Memory B cell (primary cell): ENCODE measurements around the gene GMDS.
A peak's percentile ranks its signal among the peaks of the same experiment; 100 is the strongest.

Experiments used
- ATAC-seq: fragments of 150-1000 bp; cut with Tn5 transposase; 2 replicates; pipeline ENCODE4 v1.10.0; 2021; ENCODE audit warnings: low read depth, mild to moderate bottlenecking, moderate library complexity
- DNase-seq, 2 donors: peaks; one replicate each; pipeline ENCODE4 v3.0.0; 2022; ENCODE audit warnings: low spot score in 2 of 2
- H3K27ac Mint-ChIP-seq: one replicate; pipeline ENCODE4 v1.8.0; 2022; ENCODE audit warnings: mild to moderate bottlenecking, moderate library complexity, mixed read lengths
- H3K27me3 Mint-ChIP-seq: one replicate; pipeline ENCODE4 v1.8.0; 2022; ENCODE audit warnings: mixed read lengths
- H3K36me3 Mint-ChIP-seq: one replicate; pipeline ENCODE4 v1.8.0; 2022; ENCODE audit warnings: mild to moderate bottlenecking, mixed read lengths
- H3K4me1 Mint-ChIP-seq: one replicate; pipeline ENCODE4 v1.8.0; 2022; ENCODE audit warnings: mixed read lengths
- H3K4me3 Mint-ChIP-seq: one replicate; pipeline ENCODE4 v1.8.0; 2022; ENCODE audit warnings: mild to moderate bottlenecking, moderate library complexity, mixed read lengths
- H3K9me3 Mint-ChIP-seq: one replicate; pipeline ENCODE4 v1.8.0; 2022; ENCODE audit warnings: mixed read lengths

Gene GMDS

GRCh38 chr6:1600063-1600763 lies 645.2 kb downstream of the GMDS start:
- ATAC-seq = no peak

DNA sequence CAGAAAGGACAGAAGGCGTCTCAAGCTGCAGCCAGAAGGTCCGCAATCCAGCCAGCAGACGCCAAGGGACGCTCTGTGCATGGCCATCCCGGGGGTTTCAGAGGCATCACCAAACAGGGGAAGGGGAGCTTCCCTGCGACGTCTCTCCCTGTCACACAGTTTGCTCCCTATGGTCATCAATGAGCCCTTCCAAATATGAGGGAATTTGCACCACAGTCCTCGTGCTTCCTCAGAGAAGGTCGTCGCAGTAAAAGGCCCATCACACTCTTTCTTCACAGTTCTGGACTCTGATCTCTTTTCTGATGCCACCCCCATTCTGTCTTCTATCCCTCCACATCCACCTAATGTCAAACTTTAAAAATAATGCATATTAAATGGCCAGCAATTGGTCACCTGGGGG lies 645.9 kb downstream of the GMDS start:
- peaks cover 3% of the 10 kb centered on the region for H3K4me1 Mint-ChIP-seq
- no peaks in the 10 kb centered on the region for H3K36me3 Mint-ChIP-seq
- ATAC-seq = no peak
- DNase-seq = no peak
- H3K27ac Mint-ChIP-seq = no peak overlapping the region
- H3K27me3 Mint-ChIP-seq = peaks cover 38% of the 10 kb centered on the region
- no peaks in the 10 kb centered on the region for H3K9me3 Mint-ChIP-seq
- no peak overlapping the region for H3K4me3 Mint-ChIP-seq

More at GRCh38 chr6:1600063-1600763, 645.2 kb downstream of the GMDS start:
- H3K27me3 Mint-ChIP-seq = peaks cover 35% of the 10 kb centered on the region
- no peaks in the 10 kb centered on the region for H3K9me3 Mint-ChIP-seq
- no peak for DNase-seq
- H3K36me3 Mint-ChIP-seq = no peaks in the 10 kb centered on the region
- no peak overlapping the region for H3K4me3 Mint-ChIP-seq
- no peak overlapping the region for H3K27ac Mint-ChIP-seq
- H3K4me1 Mint-ChIP-seq = peaks cover 3% of the 10 kb centered on the region

DNA sequence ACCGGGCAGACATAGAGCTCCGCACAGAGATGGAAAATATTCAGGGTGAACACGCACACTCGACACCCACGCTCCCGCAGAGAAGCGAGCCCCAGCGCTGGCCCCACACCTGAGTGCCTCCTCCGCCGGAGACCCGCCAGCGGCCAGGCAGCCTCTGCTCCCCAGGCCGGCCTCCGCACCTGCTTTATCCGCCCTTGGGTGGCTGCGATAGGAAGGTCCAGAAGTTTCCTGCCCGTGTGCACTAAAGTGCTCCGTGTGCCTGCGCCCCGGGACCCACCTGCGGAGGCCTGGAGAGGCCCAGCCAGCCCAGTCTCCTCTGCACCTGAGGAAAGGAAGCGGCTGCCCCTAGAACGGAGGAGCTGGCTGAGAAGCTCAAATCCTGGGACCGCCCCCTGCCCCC lies 646.5 kb downstream of the GMDS start:
- no peaks in the 10 kb centered on the region for H3K36me3 Mint-ChIP-seq
- no peaks in the 10 kb centered on the region for H3K9me3 Mint-ChIP-seq
- H3K4me3 Mint-ChIP-seq = no peak overlapping the region
- H3K4me1 Mint-ChIP-seq = peaks cover 3% of the 10 kb centered on the region
- no peak overlapping the region for H3K27ac Mint-ChIP-seq
- DNase-seq = no peak
- no peak for ATAC-seq
- peaks cover 38% of the 10 kb centered on the region for H3K27me3 Mint-ChIP-seq

GRCh38 chr6:1598433-1598832 lies 647.0 kb downstream of the GMDS start:
- no peaks in the 10 kb centered on the region for H3K36me3 Mint-ChIP-seq
- no peak overlapping the region for H3K4me3 Mint-ChIP-seq
- ATAC-seq (no peak), DNase-seq (no peak)
- H3K27me3 Mint-ChIP-seq = peaks cover 38% of the 10 kb centered on the region
- no peak overlapping the region for H3K27ac Mint-ChIP-seq
- peaks cover 3% of the 10 kb centered on the region for H3K4me1 Mint-ChIP-seq
- H3K9me3 Mint-ChIP-seq = no peaks in the 10 kb centered on the region

GRCh38 chr6:1597924-1598323 lies 647.5 kb downstream of the GMDS start:
- DNase-seq (no peak), ATAC-seq (no peak)
- H3K9me3 Mint-ChIP-seq = no peaks in the 10 kb centered on the region
- H3K27me3 Mint-ChIP-seq = peaks cover 37% of the 10 kb centered on the region
- H3K36me3 Mint-ChIP-seq = no peaks in the 10 kb centered on the region
- H3K4me3 Mint-ChIP-seq = no peak overlapping the region
- no peak overlapping the region for H3K27ac Mint-ChIP-seq
- H3K4me1 Mint-ChIP-seq = peaks cover 3% of the 10 kb centered on the region

DNA sequence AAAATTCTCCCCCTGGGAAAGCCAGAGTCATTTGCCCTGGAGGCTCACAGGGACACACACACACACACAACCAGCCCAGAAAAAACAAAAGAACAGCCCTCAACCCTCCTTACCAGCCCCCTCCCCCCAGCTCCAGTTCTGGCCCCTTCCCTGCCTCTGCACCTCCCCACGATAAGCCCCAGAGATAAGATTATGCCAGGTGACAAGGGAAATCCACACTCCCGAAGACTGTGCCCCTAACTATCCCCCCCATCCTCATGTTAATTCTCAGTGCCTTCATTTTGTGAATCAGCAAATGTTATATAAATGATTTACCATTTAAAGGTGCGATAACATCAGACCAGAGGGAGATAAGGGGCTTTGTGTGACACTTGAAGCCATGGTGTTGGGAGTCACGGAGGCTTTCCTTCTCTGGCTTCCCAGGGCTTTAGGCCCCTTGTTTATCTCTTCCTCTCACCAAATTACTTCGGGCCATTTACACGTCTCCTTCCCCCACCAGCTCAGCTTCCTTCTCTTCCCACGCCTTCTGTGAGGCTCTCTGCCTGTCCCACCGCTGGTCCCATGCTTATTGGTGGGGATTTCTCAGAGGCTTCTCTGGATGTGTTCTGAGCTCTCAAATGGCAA lies 648.2 kb downstream of the GMDS start:
- H3K9me3 Mint-ChIP-seq = no peaks in the 10 kb centered on the region
- ATAC-seq (no peak), DNase-seq (no peak)
- H3K27me3 Mint-ChIP-seq = peaks cover 36% of the 10 kb centered on the region
- peak overlapping the region; percentile 15 for H3K27ac Mint-ChIP-seq
- H3K4me3 Mint-ChIP-seq = no peak overlapping the region
- H3K4me1 Mint-ChIP-seq = peaks cover 3% of the 10 kb centered on the region
- no peaks in the 10 kb centered on the region for H3K36me3 Mint-ChIP-seq

DNA sequence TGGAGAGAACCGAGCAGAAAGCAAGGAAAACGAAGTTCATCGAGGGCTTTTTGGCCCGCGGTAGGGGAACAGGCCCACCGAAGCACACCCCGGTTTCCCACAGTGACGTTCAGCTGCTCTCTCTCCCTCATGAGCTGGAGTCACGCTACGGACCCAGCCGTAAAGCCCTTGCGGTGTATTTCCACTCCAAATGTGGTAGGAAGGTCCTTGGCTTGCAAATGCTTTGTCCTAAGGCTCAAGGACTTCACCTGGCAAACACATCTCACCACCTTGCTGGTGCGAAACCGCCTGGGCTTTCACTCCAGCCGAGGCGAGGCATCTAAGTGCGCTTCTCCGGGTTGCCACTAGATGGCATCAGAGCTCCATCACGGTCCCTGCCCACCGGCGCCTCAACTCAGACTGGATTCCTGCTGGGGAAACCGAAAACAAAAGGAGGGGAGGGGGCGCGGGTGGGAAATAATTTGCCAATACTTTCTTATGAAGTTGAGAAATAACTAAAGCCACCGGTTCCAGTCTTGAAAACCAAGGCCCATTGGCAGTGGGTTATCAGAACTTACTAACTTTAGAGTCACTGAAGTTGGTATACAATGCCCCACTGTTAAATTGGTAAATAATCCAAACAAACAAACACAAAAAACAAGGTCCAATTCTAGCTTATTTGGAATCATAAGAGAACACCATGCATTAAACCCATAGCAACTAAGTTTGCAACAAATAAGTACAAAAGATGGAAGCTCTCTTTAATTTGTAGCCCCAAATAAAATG lies 649.1 kb downstream of the GMDS start:
- no peaks in the 10 kb centered on the region for H3K36me3 Mint-ChIP-seq
- peak; percentile 73 for ATAC-seq
- peaks cover 32% of the 10 kb centered on the region for H3K27me3 Mint-ChIP-seq
- H3K4me1 Mint-ChIP-seq = peaks cover 3% of the 10 kb centered on the region
- peak; percentile 72 to 76 for DNase-seq
- H3K27ac Mint-ChIP-seq = no peak overlapping the region
- H3K4me3 Mint-ChIP-seq = no peak overlapping the region
- H3K9me3 Mint-ChIP-seq = no peaks in the 10 kb centered on the region

DNA sequence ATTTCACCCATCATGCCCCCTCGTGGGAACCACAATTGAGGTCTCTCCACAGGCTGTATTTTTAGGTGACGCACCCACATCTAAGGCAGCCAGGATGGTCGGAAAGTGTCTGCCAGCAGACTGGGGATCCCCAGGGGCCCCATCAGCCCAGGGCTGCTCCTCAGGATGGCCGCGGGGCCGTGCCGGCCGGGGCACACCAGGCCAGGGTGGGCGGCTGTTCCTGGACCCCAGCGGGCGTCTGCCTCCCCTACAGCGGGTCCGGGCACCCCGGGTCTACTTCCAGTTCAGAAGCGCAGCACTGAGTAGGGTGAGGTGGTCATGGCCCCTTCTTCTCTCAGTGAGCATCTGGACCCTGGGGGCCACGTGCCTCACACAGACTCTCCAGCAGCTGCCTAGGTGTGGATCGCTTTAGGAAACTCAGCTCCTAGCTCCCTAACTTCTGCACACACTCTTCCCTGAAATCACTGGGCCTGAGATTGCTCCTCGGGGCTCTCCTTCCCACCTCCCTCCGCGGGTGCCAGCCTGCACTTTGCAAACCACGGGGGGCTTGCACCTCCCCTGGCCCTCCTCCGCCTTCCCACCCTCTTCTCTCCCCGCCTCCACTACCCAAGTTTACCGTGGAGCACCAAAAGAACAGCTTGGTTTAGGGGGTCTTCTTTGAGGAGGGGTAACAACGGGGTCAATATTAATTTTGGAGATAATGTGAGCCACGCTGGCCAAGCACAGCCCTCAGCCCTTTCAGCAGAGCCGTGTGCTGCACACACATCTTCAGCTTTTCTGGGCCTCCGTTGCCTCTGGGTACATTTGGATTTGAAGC lies 649.9 kb downstream of the GMDS start:
- ATAC-seq (no peak), DNase-seq (no peak)
- H3K27me3 Mint-ChIP-seq = peaks cover 28% of the 10 kb centered on the region

GRCh38 chr6:1594445-1595200 lies 650.8 kb downstream of the GMDS start:
- peaks cover 3% of the 10 kb centered on the region for H3K4me1 Mint-ChIP-seq
- H3K36me3 Mint-ChIP-seq = no peaks in the 10 kb centered on the region
- DNase-seq = no peak
- no peak overlapping the region for H3K4me3 Mint-ChIP-seq
- H3K27ac Mint-ChIP-seq = no peak overlapping the region
- peaks cover 29% of the 10 kb centered on the region for H3K27me3 Mint-ChIP-seq
- ATAC-seq = no peak
- H3K9me3 Mint-ChIP-seq = no peaks in the 10 kb centered on the region

More for the DNA sequence above, 649.9 kb downstream of the GMDS start:
- Mint-ChIP-seq H3K4me3 (no peak overlapping the region), H3K27ac (no peak overlapping the region), H3K9me3 (no peaks in the 10 kb centered on the region), H3K4me1 (peaks cover 3% of the 10 kb centered on the region), H3K36me3 (no peaks in the 10 kb centered on the region)

- no peak for ATAC-seq
- no peak for DNase-seq
- H3K9me3 Mint-ChIP-seq = no peaks in the 10 kb centered on the region
- peaks cover 3% of the 10 kb centered on the region for H3K4me1 Mint-ChIP-seq
- no peak overlapping the region for H3K4me3 Mint-ChIP-seq
- H3K36me3 Mint-ChIP-seq = no peaks in the 10 kb centered on the region
- H3K27me3 Mint-ChIP-seq = peaks cover 26% of the 10 kb centered on the region
- no peak overlapping the region for H3K27ac Mint-ChIP-seq
Observed at GRCh38 chr6:1593958-1594314, 651.5 kb downstream of the GMDS start.

DNA sequence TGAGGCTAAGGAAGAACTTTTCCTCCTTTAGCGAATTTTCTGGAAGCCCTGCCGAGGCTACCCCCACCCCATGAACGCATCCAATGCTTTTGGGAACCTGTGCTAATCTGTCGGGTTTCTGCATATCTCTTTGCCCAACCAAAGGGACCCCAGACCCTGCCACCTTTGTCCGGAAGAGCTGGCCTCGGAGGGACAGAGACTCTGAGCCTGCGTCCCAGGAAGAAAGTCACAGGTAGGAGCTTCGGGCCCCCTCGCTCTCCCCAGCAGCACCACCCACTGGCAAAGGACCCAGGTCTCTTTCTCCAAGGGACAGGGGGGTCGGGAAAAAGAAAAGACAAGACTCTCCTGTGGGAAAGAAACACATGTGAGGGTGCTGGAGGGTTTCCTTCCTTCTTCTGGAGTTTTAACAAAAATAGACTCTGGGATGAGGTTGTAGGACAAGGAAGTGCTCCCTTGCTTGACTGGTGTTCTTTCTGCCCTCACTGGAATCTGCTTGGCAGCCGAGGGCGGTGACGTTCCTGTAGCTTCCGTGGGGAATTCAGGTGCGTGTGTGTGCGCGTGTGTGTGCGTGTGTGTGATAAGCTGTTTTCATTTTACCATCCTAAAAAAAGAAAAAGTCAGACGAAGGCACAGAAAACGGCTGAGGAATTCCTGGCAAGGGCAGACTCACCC lies 652.0 kb downstream of the GMDS start:
- Mint-ChIP-seq H3K4me1 (peaks cover 3% of the 10 kb centered on the region), H3K9me3 (no peaks in the 10 kb centered on the region), H3K27me3 (peaks cover 26% of the 10 kb centered on the region), H3K4me3 (no peak overlapping the region), H3K27ac (no peak overlapping the region), H3K36me3 (no peaks in the 10 kb centered on the region)
- DNase-seq (no peak), ATAC-seq (no peak)

GRCh38 chr6:1592852-1593251 lies 652.6 kb downstream of the GMDS start:
- DNase-seq (no peak), ATAC-seq (no peak)
- no peak overlapping the region for H3K4me3 Mint-ChIP-seq
- no peak overlapping the region for H3K27ac Mint-ChIP-seq
- H3K36me3 Mint-ChIP-seq = no peaks in the 10 kb centered on the region
- H3K4me1 Mint-ChIP-seq = peaks cover 3% of the 10 kb centered on the region
- H3K9me3 Mint-ChIP-seq = no peaks in the 10 kb centered on the region
- peaks cover 23% of the 10 kb centered on the region for H3K27me3 Mint-ChIP-seq

DNA sequence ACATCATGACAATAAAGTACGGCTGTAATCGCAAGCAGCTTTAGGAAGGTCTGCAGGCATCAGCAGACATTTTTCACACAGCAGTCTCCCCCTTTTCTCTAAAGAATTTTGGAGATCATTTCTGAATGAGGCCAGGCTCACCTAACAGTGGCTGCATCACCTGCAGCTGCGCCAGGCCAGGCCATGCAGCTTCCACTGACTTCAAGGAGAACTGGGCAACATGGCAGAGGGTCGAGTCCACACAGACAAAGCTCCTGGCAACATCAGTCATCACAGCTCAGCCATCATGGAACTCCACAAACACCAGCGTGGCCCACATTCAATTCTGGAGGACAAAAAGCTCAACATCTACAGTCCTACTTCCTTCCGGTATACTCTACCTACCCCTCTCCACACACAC lies 653.5 kb downstream of the GMDS start:
- H3K36me3 Mint-ChIP-seq = no peaks in the 10 kb centered on the region
- no peak for ATAC-seq

More for the DNA sequence above, 653.5 kb downstream of the GMDS start:
- peaks cover 19% of the 10 kb centered on the region for H3K27me3 Mint-ChIP-seq
- no peak overlapping the region for H3K27ac Mint-ChIP-seq
- no peaks in the 10 kb centered on the region for H3K9me3 Mint-ChIP-seq
- H3K4me3 Mint-ChIP-seq = no peak overlapping the region
- DNase-seq = peak in 1 of 2 donors; percentile 4
- peaks cover 3% of the 10 kb centered on the region for H3K4me1 Mint-ChIP-seq
